Prostate gland (tissue), 2 donors: ENCODE measurements around the gene MUL1.

Experiments used
- POLR2AphosphoS5 ChIP-seq: sonication (generic); formaldehyde crosslinking; IDR thresholded peaks from one replicate; pipeline ENCODE4 v1.6.1; 2017; ENCODE audit warnings: antibody characterized with exemption
- TF ChIP-seq, protein P1 (sequence below), 4 experiments: fragments of 200-600 bp in 2 of 4; fragments of 450-650 bp in 2 of 4; sonication (generic) in 2 of 4; IDR thresholded peaks; 1 replicate in 3 of 4; 2 replicates in 1 of 4; pipeline ENCODE4 v1.5.1; 2016 to 2019; ENCODE audit warnings: antibody characterized with exemption in 4 of 4, mild to moderate bottlenecking in 2 of 4, moderate library complexity in 2 of 4

- TF ChIP-seq, protein P1, sequence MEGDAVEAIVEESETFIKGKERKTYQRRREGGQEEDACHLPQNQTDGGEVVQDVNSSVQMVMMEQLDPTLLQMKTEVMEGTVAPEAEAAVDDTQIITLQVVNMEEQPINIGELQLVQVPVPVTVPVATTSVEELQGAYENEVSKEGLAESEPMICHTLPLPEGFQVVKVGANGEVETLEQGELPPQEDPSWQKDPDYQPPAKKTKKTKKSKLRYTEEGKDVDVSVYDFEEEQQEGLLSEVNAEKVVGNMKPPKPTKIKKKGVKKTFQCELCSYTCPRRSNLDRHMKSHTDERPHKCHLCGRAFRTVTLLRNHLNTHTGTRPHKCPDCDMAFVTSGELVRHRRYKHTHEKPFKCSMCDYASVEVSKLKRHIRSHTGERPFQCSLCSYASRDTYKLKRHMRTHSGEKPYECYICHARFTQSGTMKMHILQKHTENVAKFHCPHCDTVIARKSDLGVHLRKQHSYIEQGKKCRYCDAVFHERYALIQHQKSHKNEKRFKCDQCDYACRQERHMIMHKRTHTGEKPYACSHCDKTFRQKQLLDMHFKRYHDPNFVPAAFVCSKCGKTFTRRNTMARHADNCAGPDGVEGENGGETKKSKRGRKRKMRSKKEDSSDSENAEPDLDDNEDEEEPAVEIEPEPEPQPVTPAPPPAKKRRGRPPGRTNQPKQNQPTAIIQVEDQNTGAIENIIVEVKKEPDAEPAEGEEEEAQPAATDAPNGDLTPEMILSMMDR (IDR thresholded peaks at IDR 0.05) = no peak
- no peak for TF ChIP-seq POLR2AphosphoS5
Observed at GRCh38 chr1:20465187-20465586, 42.8 kb downstream of the MUL1 start.
